HepG2 (cell line): Measurements from ENCODE around the gene PSMG3. TPM values are rescaled to one million over a fixed set of nuclear protein-coding genes. Genes with fewer than 3 reads are reported as not detected.
A peak's percentile ranks its signal among the peaks of the same experiment; 100 is the strongest.

Experiments
- ATAC-seq: fragments of 200-7000 bp; cut with Tn5 transposase; 3 replicates; pipeline ENCODE4 v1.9.1; 2020; ENCODE audit warnings: mild to moderate bottlenecking, moderate library complexity
- BruUV-seq: library from RNA; stranded (reverse); fragments of 400-500 nt; replicated peaks from 2 replicates; lab custom pipeline; 2021; lab: Mats Ljungman, UMichigan
- CTCF ChIA-PET: fragments of 300-600 bp; formaldehyde crosslinking; extraction: SDS; loops from one replicate; lab custom pipeline; 2021; ENCODE audit warnings: low total read pairs, inconsistent platforms, low intra/inter-chr PET ratio; lab: Yijun Ruan, JAX
- POLR2A ChIA-PET: fragments of 350-600 bp; sonication (Branson Sonifier 250); formaldehyde crosslinking; loops from one replicate; lab custom pipeline; 2020; ENCODE audit warnings: antibody characterized with exemption, inconsistent platforms; lab: Yijun Ruan, JAX
- DNase-seq: peaks from one replicate; pipeline ENCODE4 v3.0.0-alpha.2; 2015; ENCODE audit warnings: low spot score
- FAIRE-seq: peaks from 3 replicates; lab custom pipeline; 2011; peaks lifted over from hg19 to GRCh38; lab: Jason Lieb, UNC
- H2AFZ ChIP-seq: one replicate; pipeline ENCODE4 v1.6.1; 2011; ENCODE audit warnings: low read length, inconsistent platforms
- H3K27ac ChIP-seq: fragments of 300-600 bp; 3 replicates; pipeline ENCODE4 v1.8.0; 2011; ENCODE audit warnings: mixed run types, mild to moderate bottlenecking, mixed read lengths, low read length, inconsistent platforms; ENCODE audit not compliant: insufficient read depth; ENCODE audit errors: extremely low read length
- H3K27me3 ChIP-seq, 2 experiments: fragments of 200-600 bp in 1 of 2; 2 replicates in 1 of 2; 3 replicates in 1 of 2; pipeline versions ENCODE4 v1.6.0 to v1.8.0; 2011; ENCODE audit warnings: low read length in 2 of 2, mild to moderate bottlenecking in 2 of 2, moderate library complexity in 2 of 2, inconsistent platforms in 1 of 2; ENCODE audit not compliant: insufficient read depth in 2 of 2, control insufficient read depth in 1 of 2
- H3K36me3 ChIP-seq, 2 experiments: fragments of 200-600 bp in 1 of 2; replicated peaks in 1 of 2; 2 replicates in 1 of 2; 3 replicates in 1 of 2; pipeline versions ENCODE4 v1.5.1 to v1.8.0; 2011; ENCODE audit warnings: low read length in 2 of 2, inconsistent platforms in 1 of 2; ENCODE audit not compliant: insufficient read depth in 2 of 2, control insufficient read depth in 1 of 2
- H3K4me1 ChIP-seq: 2 replicates; pipeline ENCODE4 v1.5.1; 2012; ENCODE audit warnings: low read length, inconsistent platforms; ENCODE audit not compliant: insufficient read depth
- H3K4me2 ChIP-seq: 2 replicates; pipeline ENCODE4 v1.6.0; 2011; ENCODE audit warnings: low read depth, low read length, inconsistent platforms
- H3K4me3 ChIP-seq, 3 experiments: fragments of 200-600 bp in 1 of 3; sonication (generic), shearing (Covaris generic) in 1 of 3; replicated peaks in 1 of 3; 2 replicates each; pipeline ENCODE4 v1.5.1; 2011 to 2016; ENCODE audit warnings: low read length in 3 of 3, inconsistent platforms in 2 of 3, low read depth in 2 of 3, mild to moderate bottlenecking in 2 of 3, control low read depth in 1 of 3, mixed read lengths in 1 of 3; ENCODE audit not compliant: insufficient read depth in 1 of 3
- H3K79me2 ChIP-seq: one replicate; pipeline ENCODE4 v1.6.1; 2011; ENCODE audit warnings: low read length, inconsistent platforms; ENCODE audit not compliant: insufficient read depth
- H3K9ac ChIP-seq: 2 replicates; pipeline ENCODE4 v1.6.0; 2011; ENCODE audit warnings: mild to moderate bottlenecking, low read depth, low read length, inconsistent platforms; ENCODE audit not compliant: insufficient read depth
- H3K9me3 ChIP-seq: 2 replicates; pipeline ENCODE4 v1.5.1; 2012; ENCODE audit warnings: mild to moderate bottlenecking, low read length
- H4K20me1 ChIP-seq: 2 replicates; pipeline ENCODE4 v1.6.0; 2011; ENCODE audit warnings: inconsistent platforms, mild to moderate bottlenecking, low read length, moderate library complexity; ENCODE audit not compliant: insufficient read depth
- ESRRA ChIP-seq: sonication (generic); formaldehyde crosslinking; IDR thresholded peaks from 2 replicates; pipeline ENCODE4 v1.5.1; 2020; ENCODE audit warnings: mild to moderate bottlenecking, low read depth, missing genetic modification reagents
- FLYWCH1 ChIP-seq: sonication (generic); formaldehyde crosslinking; IDR thresholded peaks from 2 replicates; pipeline ENCODE4 v1.8.1; 2023; ENCODE audit warnings: mild to moderate bottlenecking, missing genetic modification reagents
- FUBP1 ChIP-seq: sonication (generic); formaldehyde crosslinking; IDR thresholded peaks from 2 replicates; pipeline ENCODE4 v1.5.1; 2020; ENCODE audit warnings: missing genetic modification reagents, mild to moderate bottlenecking, borderline replicate concordance
- ISX ChIP-seq: sonication (generic); formaldehyde crosslinking; conservative IDR thresholded peaks from 2 replicates; pipeline ENCODE4 v1.5.0; 2020; ENCODE audit warnings: missing genetic modification reagents
- PCBP1 ChIP-seq: fragments of 200-400 bp; formaldehyde crosslinking; IDR thresholded peaks from 2 replicates; pipeline ENCODE4 v1.6.1; 2017; ENCODE audit warnings: mild to moderate bottlenecking, low read depth, low read length, borderline replicate concordance
- SIX4 ChIP-seq: sonication (generic); formaldehyde crosslinking; IDR thresholded peaks from 2 replicates; pipeline ENCODE4 v1.4.0; 2020; ENCODE audit warnings: missing genetic modification reagents
- SMAD3 ChIP-seq: sonication (generic); formaldehyde crosslinking; IDR thresholded peaks from 2 replicates; pipeline ENCODE4 v1.4.0; 2020; ENCODE audit warnings: missing genetic modification reagents
- SNAI1 ChIP-seq: sonication (generic); formaldehyde crosslinking; IDR thresholded peaks from 2 replicates; pipeline ENCODE4 v1.5.0; 2020; ENCODE audit warnings: mild to moderate bottlenecking, missing genetic modification reagents, borderline replicate concordance
- TRAFD1 ChIP-seq: sonication (generic); formaldehyde crosslinking; IDR thresholded peaks from 2 replicates; pipeline ENCODE4 v1.5.1; 2020; ENCODE audit warnings: missing genetic modification reagents, mild to moderate bottlenecking, borderline replicate concordance
- ZC3H13 ChIP-seq: sonication (generic); formaldehyde crosslinking; IDR thresholded peaks from 2 replicates; pipeline ENCODE4 v1.8.1; 2023; ENCODE audit warnings: mild to moderate bottlenecking, missing genetic modification reagents, moderate library complexity
- ZFYVE20 ChIP-seq: sonication (generic); formaldehyde crosslinking; IDR thresholded peaks from 2 replicates; pipeline ENCODE4 v1.8.0; 2023; ENCODE audit warnings: low read depth, mild to moderate bottlenecking, moderate library complexity, missing genetic modification reagents, borderline replicate concordance
- ZIK1 ChIP-seq: sonication (generic); formaldehyde crosslinking; IDR thresholded peaks from 2 replicates; pipeline ENCODE4 v1.5.0; 2020; ENCODE audit warnings: mild to moderate bottlenecking, low read depth, missing genetic modification reagents, borderline replicate concordance
- ZMYM4 ChIP-seq: sonication (generic); formaldehyde crosslinking; IDR thresholded peaks from 2 replicates; pipeline ENCODE4 v1.8.1; 2023; ENCODE audit warnings: mild to moderate bottlenecking, missing genetic modification reagents
- ZNF441 ChIP-seq: sonication (generic); formaldehyde crosslinking; IDR thresholded peaks from 2 replicates; pipeline ENCODE4 v1.7.0; 2021; ENCODE audit warnings: missing genetic modification reagents, borderline replicate concordance
- ZNF709 ChIP-seq: sonication (generic); formaldehyde crosslinking; IDR thresholded peaks from 2 replicates; pipeline ENCODE4 v1.5.0; 2020; ENCODE audit warnings: mild to moderate bottlenecking, missing genetic modification reagents
- WGBS: methylation state at CpG from one replicate; pipeline ENCODE4 v1.1.6; 2017; ENCODE audit warnings: low lambda C conversion rate; 5-methylcytosine and 5-hydroxymethylcytosine counted together
- in situ Hi-C: cut with HindIII; loops from 2 replicates; pipeline ENCODE4 v1.10.0; 2017; ENCODE audit warnings: low pct_unique_long_range_greater_than_20kb; ENCODE audit not compliant: extremely low pct_ligation_motif_present
- intact Hi-C: fragments of 100-400 bp; cut with micrococcal nuclease; formaldehyde crosslinking; loops from one replicate; pipeline ENCODE4 v1.10.0; 2022; ENCODE audit not compliant: unreplicated experiment
- polyA plus RNA-seq, 8 experiments: library from polyadenylated mRNA; depleted of rRNA in 3 of 8; stranded (reverse) in 7 of 8; unstranded in 1 of 8; fragments of >200 nt; fragmentation: Illumina TruSeq in 4 of 8; extraction: Trizol in 4 of 8; gene quantifications; 2 replicates each; pipeline versions ENCODE4 v1.2.1 to v1.2.3, GENCODE V29; 2011 to 2016; ENCODE audit warnings: low read depth in 4 of 8, missing spikeins in 1 of 8, mixed read lengths in 1 of 8; ENCODE audit not compliant: insufficient read depth in 1 of 8
- total RNA-seq, 5 experiments: library from RNA; depleted of rRNA; stranded (reverse); fragments of >200 nt; fragmentation: Illumina TruSeq; extraction: Trizol; gene quantifications; 2 replicates each; pipeline ENCODE4 v1.2.3, GENCODE V29; 2016; ENCODE audit warnings: low read depth in 1 of 5
- TF ChIP-seq, protein P1 (sequence below): sonication (generic); formaldehyde crosslinking; IDR thresholded peaks from 2 replicates; pipeline ENCODE4 v1.8.1; 2023; ENCODE audit warnings: mild to moderate bottlenecking, missing genetic modification reagents

PSMG3 gene
- total and polyA plus RNA-seq, 2 of the 13 experiments (the other 11 are each of a cell fraction or from before 2014, with no cell fraction given): 29.6 to 48.4 TPM

GRCh38 chr7:1569016-1569415 lies 816 bp downstream of the PSMG3 start (continued):
- TF ChIP-seq, protein P1, sequence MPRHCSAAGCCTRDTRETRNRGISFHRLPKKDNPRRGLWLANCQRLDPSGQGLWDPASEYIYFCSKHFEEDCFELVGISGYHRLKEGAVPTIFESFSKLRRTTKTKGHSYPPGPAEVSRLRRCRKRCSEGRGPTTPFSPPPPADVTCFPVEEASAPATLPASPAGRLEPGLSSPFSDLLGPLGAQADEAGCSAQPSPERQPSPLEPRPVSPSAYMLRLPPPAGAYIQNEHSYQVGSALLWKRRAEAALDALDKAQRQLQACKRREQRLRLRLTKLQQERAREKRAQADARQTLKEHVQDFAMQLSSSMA (CRISPR knock-in tag): 0 out of 2 replicates have a peak, but pooled peaks have one; percentile 3
- TF ChIP-seq ZIK1 (CRISPR knock-in tag): 0 out of 2 replicates have a peak, but pooled peaks have one; percentile 27
- TF ChIP-seq ZNF709: no peak
- TF ChIP-seq FLYWCH1 (CRISPR knock-in tag): no peak
- 0 out of 2 replicates have a peak, but pooled peaks have one; percentile 1 for TF ChIP-seq ISX (CRISPR knock-in tag)
- 0 out of 2 replicates have a peak, but pooled peaks have one; percentile 10 for TF ChIP-seq SNAI1 (CRISPR knock-in tag)
- no peak for TF ChIP-seq PCBP1
- no peak for TF ChIP-seq ZC3H13 (CRISPR knock-in tag)
- no peak for TF ChIP-seq SMAD3 (CRISPR knock-in tag)

DNA sequence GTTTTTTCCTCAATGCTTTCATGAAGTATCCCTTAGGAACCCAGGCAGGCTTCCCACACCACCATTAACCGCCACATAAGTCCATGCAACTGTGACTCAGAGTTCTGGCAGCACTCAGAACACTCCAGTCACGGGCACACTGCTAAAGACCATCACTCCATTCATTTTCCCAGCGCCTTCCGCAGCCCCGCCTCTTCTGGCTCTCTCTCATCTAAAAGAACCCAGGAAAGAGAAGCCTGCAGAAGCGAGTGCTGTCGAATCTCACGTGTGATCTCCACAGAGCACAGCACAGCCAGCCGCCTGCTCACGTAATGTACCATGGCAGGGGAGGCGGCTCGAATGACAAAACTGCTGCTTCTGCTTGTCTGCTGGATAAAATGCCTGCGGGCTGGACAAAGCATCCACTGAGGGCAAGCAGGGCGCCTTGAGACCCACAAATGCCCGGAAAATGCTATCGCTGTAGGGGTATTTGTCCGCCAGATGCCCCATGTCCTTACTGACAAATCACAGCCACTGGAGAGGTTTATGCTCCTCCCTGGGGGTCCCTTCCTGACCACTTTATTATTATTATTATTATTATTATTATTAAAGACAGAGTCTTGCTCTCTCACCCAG lies 1.8 kb downstream of the PSMG3 start:
- H4K20me1 ChIP-seq: no peaks in the 10 kb centered on the region
- no peaks in the 10 kb centered on the region for H3K9me3 ChIP-seq
- H3K36me3 ChIP-seq: peaks cover 2 to 14% of the 10 kb centered on the region in 2 experiments; a peak in 2 of 5 replicates
- no peaks in the 10 kb centered on the region; a peak in 1 of 5 replicates for H3K27me3 ChIP-seq
- no peak for ATAC-seq
- no peak overlapping the region for H3K4me3 ChIP-seq
- H3K79me2 ChIP-seq: peaks cover 7% of the 10 kb centered on the region
- H2AFZ ChIP-seq: no peak overlapping the region
- intact Hi-C loops (no loop called here), in situ Hi-C loops (no loop called here)
- ChIA-PET POLR2A (no interaction called here), CTCF (no interaction called here)
- WGBS: 98% methylated on average over 17 of the region's 17 CpGs
- no peak overlapping the region for H3K27ac ChIP-seq
- H3K4me1 ChIP-seq: peaks cover 37% of the 10 kb centered on the region
- no peak for DNase-seq
- peak overlapping the region; percentile 91; the same call in 1 of the 2 replicates for H3K4me2 ChIP-seq
- no TSS peak for BruUV-seq
- TF ChIP-seq SIX4 (no peak), ZFYVE20 (no peak), ESRRA (CRISPR knock-in tag) (no peak), ZNF441 (CRISPR knock-in tag) (no peak), ZMYM4 (no peak), TRAFD1 (CRISPR knock-in tag) (no peak), FUBP1 (CRISPR knock-in tag) (no peak)
- H3K9ac ChIP-seq: no peak overlapping the region
- no peak for FAIRE-seq
